Neural progenitor cell (in vitro differentiated cells): ENCODE results near the gene PSAPL1. TPM values are rescaled to one million over a fixed set of nuclear protein-coding genes. Genes with fewer than 3 reads are reported as not detected.

Experiments used
- DNase-seq: peaks from one replicate; pipeline ENCODE4 v3.0.0-alpha.2; 2016; ENCODE audit warnings: low spot score
- H2AFZ ChIP-seq: fragments of 200-600 bp; sonication (generic); replicated peaks from 2 replicates; pipeline ENCODE4 v1.6.1; 2016; ENCODE audit warnings: antibody characterized with exemption
- H3F3A ChIP-seq: fragments of 200-600 bp; sonication (generic); 2 replicates; pipeline ENCODE4 v1.6.1; 2016; ENCODE audit warnings: antibody characterized with exemption, low read depth
- H3K27ac ChIP-seq: fragments of 200-600 bp; sonication (generic); 2 replicates; pipeline ENCODE4 v1.5.1; 2016; ENCODE audit warnings: mild to moderate bottlenecking
- H3K27me3 ChIP-seq: fragments of 200-600 bp; sonication (generic); 2 replicates; pipeline ENCODE4 v1.6.1; 2016; ENCODE audit warnings: mild to moderate bottlenecking, moderate library complexity
- H3K36me3 ChIP-seq: fragments of 200-600 bp; sonication (generic); 2 replicates; pipeline ENCODE4 v1.5.1; 2016
- H3K4me1 ChIP-seq: fragments of 200-600 bp; sonication (generic); 2 replicates; pipeline ENCODE4 v1.6.1; 2016; ENCODE audit warnings: mixed run types
- H3K4me2 ChIP-seq: fragments of 200-600 bp; sonication (generic); 2 replicates; pipeline ENCODE4 v1.6.1; 2016
- H3K4me3 ChIP-seq: fragments of 200-600 bp; sonication (generic); 2 replicates; pipeline ENCODE4 v1.5.1; 2016
- H3K79me2 ChIP-seq: fragments of 200-600 bp; sonication (generic); 2 replicates; pipeline ENCODE4 v1.6.1; 2016; ENCODE audit warnings: low read depth
- H3K9ac ChIP-seq: fragments of 200-600 bp; sonication (generic); 2 replicates; pipeline ENCODE4 v1.6.1; 2016
- H3K9me3 ChIP-seq: fragments of 200-600 bp; sonication (generic); 2 replicates; pipeline ENCODE4 v1.5.1; 2016; ENCODE audit warnings: low read depth
- H4K20me1 ChIP-seq: fragments of 200-600 bp; sonication (generic); 2 replicates; pipeline ENCODE4 v1.6.1; 2016; ENCODE audit warnings: low read depth
- H3K27ac Mint-ChIP-seq: 3 replicates; pipeline ENCODE4 v1.8.0; 2021; ENCODE audit warnings: mixed read lengths
- H3K27me3 Mint-ChIP-seq: 2 replicates; pipeline ENCODE4 v1.8.0; 2022; ENCODE audit warnings: low read depth, mild to moderate bottlenecking, inconsistent platforms, moderate library complexity, mixed read lengths; ENCODE audit not compliant: insufficient read depth
- H3K36me3 Mint-ChIP-seq: 3 replicates; pipeline ENCODE4 v1.8.0; 2021; ENCODE audit warnings: mixed read lengths
- H3K4me1 Mint-ChIP-seq: 3 replicates; pipeline ENCODE4 v1.8.0; 2021; ENCODE audit warnings: mixed read lengths
- H3K4me3 Mint-ChIP-seq: 3 replicates; pipeline ENCODE4 v1.8.0; 2021; ENCODE audit warnings: mild to moderate bottlenecking, moderate library complexity, mixed read lengths
- H3K9me3 Mint-ChIP-seq: 3 replicates; pipeline ENCODE4 v1.8.0; 2020; ENCODE audit warnings: mixed read lengths
- CTCF ChIP-seq: fragments of 200-600 bp; sonication (generic); IDR thresholded peaks from 2 replicates; pipeline ENCODE4 v1.5.1; 2017; ENCODE audit warnings: antibody characterized with exemption, mild to moderate bottlenecking
- EZH2 ChIP-seq: fragments of 200-600 bp; sonication (generic); IDR thresholded peaks from 2 replicates; pipeline ENCODE4 v1.6.1; 2017; ENCODE audit warnings: antibody characterized with exemption, mild to moderate bottlenecking, moderate library complexity
- EZH2phosphoT487 ChIP-seq: fragments of 200-600 bp; sonication (generic); IDR thresholded peaks from 2 replicates; pipeline ENCODE4 v1.6.1; 2017; ENCODE audit warnings: antibody characterized with exemption
- total RNA-seq: library from RNA; depleted of rRNA; stranded (reverse); fragments of >200 nt; gene quantifications from 2 replicates; pipeline ENCODE4 v1.2.3, GENCODE V29; 2015; ENCODE audit warnings: low replicate concordance

PSAPL1 gene
- total RNA-seq, 1 donor from 2014 or later, result not detected

- peak overlapping the region; percentile 10 for H3K4me3 Mint-ChIP-seq
- no peak for DNase-seq
These were observed 34.3 kb upstream of the PSAPL1 start for GRCh38 chr4:7469023-7469422.

DNA sequence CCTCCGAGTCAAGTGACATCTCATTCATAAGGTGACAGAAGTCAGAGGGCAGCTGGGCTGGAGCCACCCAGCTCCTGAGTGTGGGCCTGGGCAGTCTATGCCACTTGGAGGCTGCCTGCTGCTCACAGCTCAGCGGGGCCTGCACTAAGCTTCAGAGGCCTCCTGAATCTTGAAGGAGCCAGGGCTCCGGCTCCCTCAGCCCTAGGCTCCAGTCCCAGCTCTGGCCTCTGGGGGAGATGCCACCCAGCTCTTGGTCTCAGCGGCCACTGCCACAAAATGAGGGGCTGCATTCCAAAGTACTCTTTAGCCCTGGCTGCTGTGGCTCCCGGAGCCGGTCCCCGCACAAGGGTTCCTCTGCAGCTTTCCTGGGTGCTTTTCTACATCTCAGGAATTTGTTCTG is 32.7 kb upstream of the PSAPL1 start:
- no peak overlapping the region for H2AFZ ChIP-seq
- no peak overlapping the region for H3K4me2 ChIP-seq
- H3K79me2 ChIP-seq, result no peaks in the 10 kb centered on the region
- H3K4me3 Mint-ChIP-seq, result no peak overlapping the region
- no peak overlapping the region for H3K27ac Mint-ChIP-seq
- H3K4me3 ChIP-seq, result no peak overlapping the region
- H3K9ac ChIP-seq, result no peak overlapping the region
- TF ChIP-seq CTCF (no peak), EZH2 (no peak), EZH2phosphoT487 (no peak)
- peaks cover 14% of the 10 kb centered on the region for H3F3A ChIP-seq
- DNase-seq, result peak; percentile 28
- no peaks in the 10 kb centered on the region for H4K20me1 ChIP-seq
- H3K9me3 ChIP-seq, result no peaks in the 10 kb centered on the region
- peaks cover 15% of the 10 kb centered on the region for H3K27me3 Mint-ChIP-seq
- H3K36me3 Mint-ChIP-seq, result peaks cover 4% of the 10 kb centered on the region
- no peaks in the 10 kb centered on the region for H3K36me3 ChIP-seq
- no peaks in the 10 kb centered on the region for H3K27me3 ChIP-seq
- peaks cover 43% of the 10 kb centered on the region for H3K4me1 Mint-ChIP-seq
- H3K4me1 ChIP-seq, result peaks cover 11% of the 10 kb centered on the region
- peaks cover 12% of the 10 kb centered on the region for H3K9me3 Mint-ChIP-seq
- H3K27ac ChIP-seq, result no peak overlapping the region

More at GRCh38 chr4:7469023-7469422, 34.3 kb upstream of the PSAPL1 start:
- no peak for TF ChIP-seq EZH2
- no peak for TF ChIP-seq EZH2phosphoT487
- no peak for TF ChIP-seq CTCF
- Histone ChIP-seq H3K27ac (no peak overlapping the region), H3K9me3 (no peaks in the 10 kb centered on the region), H3F3A (peaks cover 20% of the 10 kb centered on the region), H3K4me1 (peaks cover 16% of the 10 kb centered on the region), H3K36me3 (no peaks in the 10 kb centered on the region), H3K79me2 (no peaks in the 10 kb centered on the region), H2AFZ (no peak overlapping the region), H3K4me3 (no peak overlapping the region), H4K20me1 (no peaks in the 10 kb centered on the region), H3K9ac (no peak overlapping the region), H3K27me3 (no peaks in the 10 kb centered on the region), H3K4me2 (no peak overlapping the region)
- H3K4me1 Mint-ChIP-seq, result peaks cover 41% of the 10 kb centered on the region
- H3K9me3 Mint-ChIP-seq, result peaks cover 12% of the 10 kb centered on the region
- H3K27me3 Mint-ChIP-seq, result peaks cover 10% of the 10 kb centered on the region
- H3K36me3 Mint-ChIP-seq, result peaks cover 4% of the 10 kb centered on the region
- peak overlapping the region; percentile 12 for H3K27ac Mint-ChIP-seq

DNA sequence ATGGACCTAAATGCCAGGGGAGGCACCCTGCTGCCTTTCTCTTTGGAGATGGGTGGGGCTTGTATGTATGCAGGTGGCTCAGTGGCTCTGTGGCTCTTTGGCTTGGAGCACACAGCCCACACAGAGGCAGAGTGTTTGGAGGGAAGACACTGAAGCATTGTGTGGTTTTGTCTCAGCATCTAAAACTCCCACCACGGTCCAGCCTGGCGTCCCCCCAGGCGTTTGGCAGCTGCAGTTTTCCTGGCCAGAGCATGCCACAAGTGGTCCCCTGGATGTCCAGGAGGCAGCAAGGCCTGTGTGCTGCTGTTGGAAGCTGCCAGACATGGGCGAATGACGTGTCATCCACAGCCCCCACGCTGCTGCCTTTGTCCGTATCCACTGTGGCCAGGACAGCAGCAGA is 32.2 kb upstream of the PSAPL1 start:
- peaks cover 9% of the 10 kb centered on the region for H3F3A ChIP-seq
- H3K9ac ChIP-seq, result no peak overlapping the region
- H3K27me3 Mint-ChIP-seq, result peaks cover 15% of the 10 kb centered on the region
- H3K27ac ChIP-seq, result no peak overlapping the region
- TF ChIP-seq EZH2phosphoT487, result no peak
- no peak for TF ChIP-seq CTCF
- no peak for TF ChIP-seq EZH2
- no peaks in the 10 kb centered on the region for H3K36me3 ChIP-seq
- H3K79me2 ChIP-seq, result no peaks in the 10 kb centered on the region
- H3K4me3 ChIP-seq, result no peak overlapping the region
- peaks cover 4% of the 10 kb centered on the region for H3K36me3 Mint-ChIP-seq
- peaks cover 10% of the 10 kb centered on the region for H3K4me1 ChIP-seq
- peaks cover 12% of the 10 kb centered on the region for H3K9me3 Mint-ChIP-seq
- no peak overlapping the region for H3K4me2 ChIP-seq
- peaks cover 43% of the 10 kb centered on the region for H3K4me1 Mint-ChIP-seq
- no peak overlapping the region for H3K4me3 Mint-ChIP-seq
- no peaks in the 10 kb centered on the region for H4K20me1 ChIP-seq
- no peaks in the 10 kb centered on the region for H3K9me3 ChIP-seq
- H2AFZ ChIP-seq, result no peak overlapping the region
- H3K27me3 ChIP-seq, result no peaks in the 10 kb centered on the region
- no peak overlapping the region for H3K27ac Mint-ChIP-seq
- no peak for DNase-seq
